Loucy (cell line): ENCODE measurements around the gene RAB11FIP5.

Source experiments
- H2AFZ ChIP-seq: fragments of 200-600 bp; sonication (generic); 2 replicates; pipeline ENCODE4 v1.6.0; 2016; ENCODE audit warnings: antibody characterized with exemption, mild to moderate bottlenecking, low read length, moderate library complexity
- H3F3A ChIP-seq: fragments of 200-600 bp; 2 replicates; pipeline ENCODE4 v1.6.0; 2016; ENCODE audit warnings: antibody characterized with exemption, low read depth, mild to moderate bottlenecking
- H3K27me3 ChIP-seq: fragments of 200-600 bp; sonication (generic); 2 replicates; pipeline ENCODE4 v1.6.1; 2014; ENCODE audit warnings: low read length, mild to moderate bottlenecking; ENCODE audit not compliant: insufficient read depth, poor library complexity, severe bottlenecking
- H3K36me3 ChIP-seq: fragments of 200-600 bp; sonication (generic); 2 replicates; pipeline ENCODE4 v1.6.1; 2016; ENCODE audit warnings: low read length; ENCODE audit not compliant: insufficient read depth
- H3K4me1 ChIP-seq: fragments of 200-600 bp; sonication (generic); 2 replicates; pipeline ENCODE4 v1.5.1; 2014; ENCODE audit warnings: low read length, mild to moderate bottlenecking; ENCODE audit not compliant: insufficient read depth, poor library complexity, severe bottlenecking
- H3K4me2 ChIP-seq: fragments of 200-600 bp; sonication (generic); 2 replicates; pipeline ENCODE4 v1.6.0; 2014; ENCODE audit warnings: antibody characterized with exemption, low read length, low read depth, mild to moderate bottlenecking; ENCODE audit not compliant: poor library complexity, severe bottlenecking
- H3K4me3 ChIP-seq: fragments of 200-600 bp; sonication (generic); 2 replicates; pipeline ENCODE4 v1.5.1; 2014; ENCODE audit warnings: low read length, mild to moderate bottlenecking, mixed read lengths; ENCODE audit not compliant: poor library complexity, severe bottlenecking
- H3K79me2 ChIP-seq: fragments of 200-600 bp; sonication (generic); 2 replicates; pipeline ENCODE4 v1.6.1; 2014; ENCODE audit warnings: low read length; ENCODE audit not compliant: insufficient read depth
- H3K9ac ChIP-seq: fragments of 200-600 bp; sonication (generic); 2 replicates; pipeline ENCODE4 v1.6.0; 2014; ENCODE audit warnings: mild to moderate bottlenecking, low read depth, low read length, moderate library complexity; ENCODE audit not compliant: poor library complexity, severe bottlenecking
- H3K9me2 ChIP-seq: fragments of 200-600 bp; sonication (generic); replicated peaks from 2 replicates; pipeline ENCODE4 v1.6.1; 2016; ENCODE audit warnings: low read depth, low read length, mixed read lengths
- H3K9me3 ChIP-seq: fragments of 200-600 bp; sonication (generic); 2 replicates; pipeline ENCODE4 v1.6.1; 2014; ENCODE audit warnings: mild to moderate bottlenecking, antibody characterized with exemption, low read length, low read depth; ENCODE audit not compliant: insufficient read depth
- H4K20me1 ChIP-seq: fragments of 200-600 bp; sonication (generic); 2 replicates; pipeline ENCODE4 v1.6.0; 2014; ENCODE audit warnings: antibody characterized with exemption, low read length, mild to moderate bottlenecking; ENCODE audit not compliant: insufficient read depth, poor library complexity, severe bottlenecking
- CTCF ChIP-seq: fragments of 200-600 bp; sonication (generic); conservative IDR thresholded peaks from 2 replicates; pipeline ENCODE4 v1.5.1; 2014; ENCODE audit warnings: mild to moderate bottlenecking, antibody characterized with exemption, low read length
- EZH2phosphoT487 ChIP-seq: fragments of 200-600 bp; IDR thresholded peaks from 2 replicates; pipeline ENCODE4 v1.6.1; 2018; ENCODE audit warnings: antibody characterized with exemption, mild to moderate bottlenecking, moderate library complexity, borderline replicate concordance

RAB11FIP5 gene

DNA sequence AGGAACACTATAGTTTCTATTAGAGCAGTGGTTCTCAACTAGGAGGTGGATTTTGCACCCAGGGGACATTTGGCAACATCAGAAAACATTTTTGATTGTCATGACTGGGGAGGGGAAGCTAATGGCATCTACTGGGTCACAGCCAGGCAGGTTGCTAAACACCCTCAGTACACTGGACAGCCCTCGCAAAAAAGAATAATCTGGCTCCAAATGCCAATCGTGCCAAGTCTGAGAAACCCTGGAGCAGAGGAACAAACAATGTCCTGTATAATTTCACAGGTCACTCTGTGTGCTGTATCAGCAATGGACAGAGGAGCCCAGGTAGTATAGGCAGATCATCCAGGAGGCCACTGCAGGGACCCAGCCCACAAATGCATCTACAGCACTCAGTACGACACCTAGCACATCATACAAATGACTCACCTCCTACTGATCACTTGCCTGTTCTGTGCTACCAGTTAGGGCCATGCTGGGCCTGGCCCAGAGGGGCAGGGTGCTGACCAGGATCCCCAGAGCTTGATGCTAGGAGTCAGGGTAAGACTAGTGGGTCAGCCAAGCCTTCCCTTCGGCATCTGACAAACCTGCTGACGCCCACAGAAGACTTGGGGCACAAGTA, 78.9 kb downstream of the RAB11FIP5 start:
- H3K9me2 ChIP-seq = no peaks in the 10 kb centered on the region
- H3K9ac ChIP-seq = no peak overlapping the region
- no peak overlapping the region for H3K4me3 ChIP-seq
- no peaks in the 10 kb centered on the region for H3F3A ChIP-seq
- no peak overlapping the region for H2AFZ ChIP-seq
- no peaks in the 10 kb centered on the region for H3K79me2 ChIP-seq
- H4K20me1 ChIP-seq = no peaks in the 10 kb centered on the region
- no peak for TF ChIP-seq EZH2phosphoT487
- peaks cover 7% of the 10 kb centered on the region; the same call in 1 of the 2 replicates for H3K36me3 ChIP-seq
- no peaks in the 10 kb centered on the region for H3K27me3 ChIP-seq
- H3K4me1 ChIP-seq = no peaks in the 10 kb centered on the region
- H3K9me3 ChIP-seq = no peaks in the 10 kb centered on the region
- H3K4me2 ChIP-seq = no peak overlapping the region

- H3F3A ChIP-seq = no peaks in the 10 kb centered on the region
- no peak overlapping the region for H3K9ac ChIP-seq
- no peak for TF ChIP-seq CTCF
- TF ChIP-seq EZH2phosphoT487 = no peak
- no peaks in the 10 kb centered on the region for H3K4me1 ChIP-seq
- no peaks in the 10 kb centered on the region for H3K27me3 ChIP-seq
- no peaks in the 10 kb centered on the region for H3K9me2 ChIP-seq
- no peaks in the 10 kb centered on the region for H3K79me2 ChIP-seq
- H3K4me2 ChIP-seq = no peak overlapping the region
- no peaks in the 10 kb centered on the region for H3K9me3 ChIP-seq
- no peak overlapping the region for H2AFZ ChIP-seq
- H3K36me3 ChIP-seq = peaks cover 7% of the 10 kb centered on the region; the same call in 1 of the 2 replicates
- no peak overlapping the region for H3K4me3 ChIP-seq
- H4K20me1 ChIP-seq = no peaks in the 10 kb centered on the region
These were observed 79.5 kb downstream of the RAB11FIP5 start for GRCh38 chr2:73033142-73033765.

GRCh38 chr2:73032702-73033097, 80.0 kb downstream of the RAB11FIP5 start:
- Histone ChIP-seq H3K9me2 (no peaks in the 10 kb centered on the region), H2AFZ (no peak overlapping the region), H3K9ac (no peak overlapping the region), H3K4me1 (no peaks in the 10 kb centered on the region), H3F3A (no peaks in the 10 kb centered on the region), H3K4me2 (no peak overlapping the region), H3K79me2 (no peaks in the 10 kb centered on the region), H3K9me3 (no peaks in the 10 kb centered on the region), H3K36me3 (peaks cover 1% of the 10 kb centered on the region; the same call in 1 of the 2 replicates), H3K4me3 (no peak overlapping the region), H4K20me1 (no peaks in the 10 kb centered on the region), H3K27me3 (no peaks in the 10 kb centered on the region)
- no peak for TF ChIP-seq CTCF
- no peak for TF ChIP-seq EZH2phosphoT487
